GM21576 (cell line): Measurements from ENCODE around the gene ALAD.

ENCODE experiments used
- ATAC-seq: cut with Tn5 transposase; IDR thresholded peaks from one replicate; pipeline ENCODE4 v1.9.1; 2021; ENCODE audit warnings: mild to moderate bottlenecking, moderate library complexity; ENCODE audit not compliant: unreplicated experiment

Gene ALAD

DNA sequence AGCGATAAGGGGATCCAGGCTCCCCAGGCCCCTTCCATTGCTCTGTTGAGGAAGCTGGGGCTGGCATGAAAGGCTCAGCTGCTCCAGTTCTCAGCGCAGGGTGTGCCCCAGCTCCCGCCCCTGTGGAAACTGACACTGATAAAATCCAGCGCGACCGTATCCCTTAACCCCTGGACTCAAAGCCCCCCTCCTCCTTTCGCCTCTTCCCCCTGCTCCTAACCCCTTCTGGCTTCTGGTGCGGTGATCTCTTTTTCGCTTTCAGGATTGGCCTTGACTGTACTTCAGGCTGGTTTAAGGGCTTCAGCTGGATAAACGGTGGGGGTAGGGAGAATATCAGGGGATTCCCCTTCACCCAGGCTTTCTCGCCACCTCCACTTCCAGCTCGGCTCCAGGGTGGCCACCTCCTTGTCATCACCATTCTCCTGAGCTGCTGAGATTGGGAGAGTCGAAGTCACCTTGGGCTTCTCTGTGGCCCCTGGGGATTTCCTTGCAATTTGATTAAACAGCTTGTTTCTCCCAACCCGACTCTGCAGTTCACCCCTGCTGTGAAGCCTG is 50.9 kb downstream of the ALAD start:
- peak; percentile 32 for ATAC-seq

- peak; percentile 31 for ATAC-seq
These were observed 51.5 kb downstream of the ALAD start, which contains the start of gene BSPRY for GRCh38 chr9:113349445-113350094. Gene BSPRY (plus strand): TSS chr9:113349541. CDS start chr9:113349580, 39 bp downstream.

DNA sequence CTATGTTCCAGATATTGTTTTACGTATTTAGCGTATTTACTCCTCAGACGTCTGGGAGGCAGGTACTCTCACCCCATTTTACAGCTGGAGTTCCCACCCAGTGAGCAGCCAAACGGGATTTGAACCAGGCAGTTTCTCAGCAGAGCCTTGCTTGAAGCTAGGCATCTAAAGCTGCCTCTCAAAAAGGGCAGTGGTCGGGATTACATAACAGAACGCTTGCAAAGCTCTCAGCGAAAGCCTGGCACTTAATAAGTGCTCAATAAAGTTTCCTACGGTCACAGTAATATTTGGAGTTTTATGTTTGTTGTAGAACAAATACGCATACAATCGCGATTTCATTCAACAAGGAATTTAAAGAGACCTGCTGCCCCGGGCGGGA is 52.0 kb downstream of the ALAD start:
- ATAC-seq: no peak

GRCh38 chr9:113348437-113348836 is 52.6 kb downstream of the ALAD start:
- no peak for ATAC-seq

DNA sequence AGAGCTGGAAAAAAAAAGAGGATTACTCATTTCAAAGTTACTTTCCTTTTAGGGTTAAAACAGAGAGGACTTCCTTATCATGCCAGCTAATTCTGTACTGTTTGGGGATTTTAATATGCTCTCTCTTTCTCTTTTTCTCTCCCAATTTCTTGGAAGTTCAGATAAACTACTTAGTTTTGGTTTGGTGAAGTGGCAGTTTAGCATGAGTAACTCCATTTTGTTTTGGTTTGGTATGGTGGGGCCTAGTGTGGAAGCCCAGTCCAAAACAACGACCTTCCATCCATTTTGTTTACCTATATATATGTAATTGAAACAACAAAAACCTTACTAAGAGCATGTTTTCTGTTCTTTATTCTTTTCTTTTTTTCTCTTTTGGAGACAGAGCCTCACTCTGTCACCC is 55.4 kb downstream of the ALAD start:
- ATAC-seq: no peak

- ATAC-seq: no peak
These were observed 55.9 kb downstream of the ALAD start for GRCh38 chr9:113345190-113345589.

GRCh38 chr9:113343732-113344231 is 57.3 kb downstream of the ALAD start:
- ATAC-seq: no peak

DNA sequence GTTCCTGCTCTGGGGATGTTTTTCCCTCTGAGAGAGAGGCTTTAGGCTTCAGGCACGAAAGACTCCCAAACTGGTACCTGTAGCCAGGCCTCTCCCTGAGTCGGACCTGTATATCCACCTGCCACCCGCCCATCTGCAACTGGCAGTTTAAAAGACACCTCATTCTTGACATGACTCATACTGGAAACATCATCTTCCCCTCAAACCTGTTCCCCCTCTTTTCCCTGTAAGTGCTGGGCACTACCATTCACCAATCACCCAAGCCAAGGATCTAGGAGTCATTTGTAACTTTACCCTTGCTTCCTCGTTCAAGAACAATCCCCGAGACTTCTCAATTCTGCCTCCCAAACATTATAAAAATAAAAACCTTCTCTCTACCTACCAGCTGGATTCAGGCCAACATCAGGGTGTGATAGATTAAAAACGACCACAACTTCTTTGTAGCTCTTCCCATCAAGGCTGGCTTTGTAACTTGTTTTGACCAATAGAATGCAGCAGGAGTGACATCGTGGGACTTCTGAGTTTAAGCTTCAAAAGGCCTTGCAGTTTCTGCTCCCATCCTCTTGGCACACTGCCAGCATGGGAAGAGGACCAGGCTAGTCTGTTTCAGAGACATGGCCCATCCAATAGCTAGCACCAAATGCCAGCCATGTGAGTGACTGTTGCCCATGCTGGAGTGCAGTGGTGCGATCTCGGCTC is 59.2 kb downstream of the ALAD start:
- ATAC-seq: no peak

DNA sequence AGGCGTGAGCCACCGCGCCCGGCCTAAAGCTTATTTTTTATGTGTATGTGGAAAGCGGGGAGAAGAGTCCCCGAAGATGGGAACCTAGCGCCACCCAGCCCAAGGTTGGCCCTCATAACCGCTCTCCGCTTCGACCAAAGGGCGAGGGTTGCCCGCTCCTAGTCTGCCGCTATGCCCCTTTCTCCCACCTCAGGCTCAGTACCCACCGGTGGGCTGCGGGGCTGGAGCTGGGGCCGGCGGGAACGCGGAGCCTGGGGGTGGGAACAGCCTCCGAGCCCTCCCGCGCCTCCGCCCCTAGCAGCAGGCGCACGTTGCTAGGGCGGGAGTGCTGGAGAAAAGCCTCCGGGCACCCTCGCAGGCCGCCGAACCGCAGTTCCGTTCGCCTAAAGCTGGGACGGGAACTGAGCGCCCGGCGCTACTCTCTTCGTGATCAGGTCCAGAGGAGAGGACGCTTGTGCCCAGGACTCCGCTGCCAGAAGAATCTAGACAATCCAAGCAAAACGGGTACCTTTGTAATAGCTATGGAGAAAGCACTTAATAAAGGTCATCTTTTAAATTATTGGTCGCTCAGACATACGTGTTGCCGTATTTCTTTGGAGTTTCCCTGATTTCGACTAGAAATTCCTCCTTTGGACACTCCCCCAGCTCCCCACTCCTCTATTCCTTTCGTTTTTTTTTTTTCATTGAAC is 60.9 kb downstream of the ALAD start, which contains the start of gene WDR31:
WDR31 (minus strand) TSS at position 265 of the 689 bp plus-strand sequence. CDS start 8,253 bp downstream, outside the sequence.
- peak; percentile 97 for ATAC-seq

- no peak for ATAC-seq
These were observed 63.4 kb downstream of the ALAD start for GRCh38 chr9:113337714-113338113.
